H1 (cell line): ENCODE measurements around the gene HHAT.

Source experiments
- ATF2 ChIP-seq: IDR thresholded peaks from 2 replicates; pipeline ENCODE4 v1.6.1; 2012; ENCODE audit warnings: low read length, inconsistent platforms
- CREB1 ChIP-seq: IDR thresholded peaks from 2 replicates; pipeline ENCODE4 v1.6.1; 2012; ENCODE audit warnings: inconsistent platforms
- CTCF ChIP-seq, 3 experiments: IDR thresholded peaks; 1 replicate in 2 of 3; 2 replicates in 1 of 3; pipeline versions ENCODE4 v1.5.1 to v1.6.1; 2011; ENCODE audit warnings: low read length in 3 of 3, mild to moderate bottlenecking in 3 of 3, inconsistent platforms in 2 of 3, low read depth in 1 of 3, moderate library complexity in 1 of 3; ENCODE audit not compliant: insufficient read depth in 1 of 3; ENCODE audit errors: control extremely low read depth in 1 of 3
- EP300 ChIP-seq, 2 experiments: IDR thresholded peaks; 1 replicate in 1 of 2; 2 replicates in 1 of 2; pipeline ENCODE4 v1.6.1; 2011 to 2012; ENCODE audit warnings: low read depth in 2 of 2, low read length in 2 of 2, mild to moderate bottlenecking in 2 of 2, borderline replicate concordance in 1 of 2, inconsistent platforms in 1 of 2, moderate library complexity in 1 of 2
- EZH2 ChIP-seq: fragments of 200-600 bp; sonication (generic); IDR thresholded peaks from 2 replicates; pipeline ENCODE4 v1.7.1; 2012; ENCODE audit warnings: low read depth, mild to moderate bottlenecking, moderate library complexity, low read length, inconsistent platforms; ENCODE audit not compliant: severe bottlenecking
- JUND ChIP-seq: IDR thresholded peaks from 2 replicates; pipeline ENCODE4 v1.6.1; 2011; ENCODE audit warnings: mild to moderate bottlenecking, improper control_type of control experiment, low read length
- NRF1 ChIP-seq: IDR thresholded peaks from 2 replicates; pipeline ENCODE4 v1.6.1; 2011; ENCODE audit warnings: mild to moderate bottlenecking, low read depth, low read length, improper control_type of control experiment
- PHF8 ChIP-seq: fragments of 200-600 bp; sonication (generic); conservative IDR thresholded peaks from 2 replicates; pipeline ENCODE4 v1.7.1; 2012; ENCODE audit warnings: low read depth, mild to moderate bottlenecking, inconsistent platforms, low read length, moderate library complexity
- POLR2AphosphoS5 ChIP-seq: IDR thresholded peaks from 2 replicates; pipeline ENCODE4 v1.6.1; 2011; ENCODE audit warnings: low read depth, low read length
- RFX5 ChIP-seq: IDR thresholded peaks from 2 replicates; pipeline ENCODE4 v1.6.1; 2011; ENCODE audit warnings: low read depth, low read length, improper control_type of control experiment, borderline replicate concordance
- USF2 ChIP-seq: IDR thresholded peaks from 2 replicates; pipeline ENCODE4 v1.6.1; 2011; ENCODE audit warnings: low read length, improper control_type of control experiment

GRCh38 chr1:210372931-210373627 lies 44.4 kb downstream of the HHAT start:
- TF ChIP-seq CTCF (IDR thresholded peaks at IDR 0.05; ENCODE audit: control extremely low read depth in 1 of 3, insufficient read depth in 1 of 3, low read depth in 1 of 3, low read length in 3 of 3) (no peak), POLR2AphosphoS5 (no peak), CREB1 (no peak), PHF8 (no peak; the same call in 1 of the 2 replicates), NRF1 (no peak), ATF2 (no peak), EP300 (IDR thresholded peaks at IDR 0.05; ENCODE audit: borderline replicate concordance in 1 of 2, low read depth in 2 of 2, low read length in 2 of 2) (no peak), JUND (no peak), EZH2 (no peak), RFX5 (no peak), USF2 (no peak)
